Glutamatergic neuron (in vitro differentiated cells): ENCODE results near the gene PGBD4. TPM values are rescaled to one million over a fixed set of nuclear protein-coding genes. Genes with fewer than 3 reads are reported as not detected.

Experiments used
- DNase-seq: peaks from one replicate; pipeline ENCODE4 v3.0.0; 2022
- H3K27ac Mint-ChIP-seq: one replicate; pipeline ENCODE4 v1.8.0; 2020; ENCODE audit warnings: mild to moderate bottlenecking, mixed read lengths, inconsistent platforms; ENCODE audit not compliant: unreplicated experiment
- H3K27me3 Mint-ChIP-seq: one replicate; pipeline ENCODE4 v1.8.0; 2020; ENCODE audit warnings: mild to moderate bottlenecking, moderate library complexity, mixed read lengths, inconsistent platforms; ENCODE audit not compliant: unreplicated experiment
- H3K36me3 Mint-ChIP-seq: one replicate; pipeline ENCODE4 v1.8.0; 2020; ENCODE audit warnings: mild to moderate bottlenecking, mixed read lengths, inconsistent platforms; ENCODE audit not compliant: unreplicated experiment
- H3K4me1 Mint-ChIP-seq: one replicate; pipeline ENCODE4 v1.8.0; 2020; ENCODE audit warnings: mild to moderate bottlenecking, low read depth, mixed read lengths, inconsistent platforms; ENCODE audit not compliant: unreplicated experiment
- H3K4me3 Mint-ChIP-seq: one replicate; pipeline ENCODE4 v1.8.0; 2020; ENCODE audit warnings: mild to moderate bottlenecking, mixed read lengths, inconsistent platforms; ENCODE audit not compliant: unreplicated experiment
- H3K9me3 Mint-ChIP-seq: one replicate; pipeline ENCODE4 v1.8.0; 2020; ENCODE audit warnings: mild to moderate bottlenecking, moderate library complexity, mixed read lengths, inconsistent platforms; ENCODE audit not compliant: unreplicated experiment
- total RNA-seq: library from RNA; stranded (reverse); fragmentation: NEBNext Ultra II Directional; extraction: Animal tissue kit (Norgen Biotek cat#: 25700); gene quantifications from one replicate; pipeline ENCODE4 v1.2.1, GENCODE V29; 2021; ENCODE audit not compliant: unreplicated experiment
- TF ChIP-seq, protein P1 (sequence below): fragments of 200-600 bp; sonication (generic); IDR thresholded peaks from one replicate; pipeline ENCODE4 v1.5.0; 2021; ENCODE audit not compliant: partially characterized antibody, unreplicated experiment

PGBD4 gene
- total RNA-seq, 1 donor from 2014 or later = 1.7 TPM

DNA sequence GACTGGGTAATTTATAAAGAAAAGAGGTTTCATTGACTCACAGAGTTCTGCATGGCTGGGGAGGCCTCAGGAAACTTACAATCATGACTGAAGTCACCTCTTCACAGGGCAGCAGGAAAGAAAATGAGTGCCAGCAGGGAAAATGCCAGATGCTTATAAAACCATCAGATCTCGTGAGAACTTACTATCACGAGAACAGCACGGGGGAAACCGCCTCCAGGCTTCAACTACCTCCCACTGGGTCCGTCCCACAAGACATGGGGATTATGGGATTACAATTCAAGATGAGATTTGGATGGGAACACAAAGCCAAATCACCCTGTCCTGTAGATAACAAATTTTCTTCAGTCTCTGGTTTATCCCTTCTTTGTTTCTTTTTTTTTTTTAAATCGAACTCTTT lies 31.9 kb upstream of the PGBD4 start:
- peaks cover 6% of the 10 kb centered on the region for H3K27me3 Mint-ChIP-seq
- H3K4me1 Mint-ChIP-seq = no peaks in the 10 kb centered on the region
- no peak for DNase-seq
- H3K36me3 Mint-ChIP-seq = no peaks in the 10 kb centered on the region
- no peaks in the 10 kb centered on the region for H3K9me3 Mint-ChIP-seq
- no peak overlapping the region for H3K4me3 Mint-ChIP-seq
- H3K27ac Mint-ChIP-seq = no peak overlapping the region
- TF ChIP-seq, protein P1, sequence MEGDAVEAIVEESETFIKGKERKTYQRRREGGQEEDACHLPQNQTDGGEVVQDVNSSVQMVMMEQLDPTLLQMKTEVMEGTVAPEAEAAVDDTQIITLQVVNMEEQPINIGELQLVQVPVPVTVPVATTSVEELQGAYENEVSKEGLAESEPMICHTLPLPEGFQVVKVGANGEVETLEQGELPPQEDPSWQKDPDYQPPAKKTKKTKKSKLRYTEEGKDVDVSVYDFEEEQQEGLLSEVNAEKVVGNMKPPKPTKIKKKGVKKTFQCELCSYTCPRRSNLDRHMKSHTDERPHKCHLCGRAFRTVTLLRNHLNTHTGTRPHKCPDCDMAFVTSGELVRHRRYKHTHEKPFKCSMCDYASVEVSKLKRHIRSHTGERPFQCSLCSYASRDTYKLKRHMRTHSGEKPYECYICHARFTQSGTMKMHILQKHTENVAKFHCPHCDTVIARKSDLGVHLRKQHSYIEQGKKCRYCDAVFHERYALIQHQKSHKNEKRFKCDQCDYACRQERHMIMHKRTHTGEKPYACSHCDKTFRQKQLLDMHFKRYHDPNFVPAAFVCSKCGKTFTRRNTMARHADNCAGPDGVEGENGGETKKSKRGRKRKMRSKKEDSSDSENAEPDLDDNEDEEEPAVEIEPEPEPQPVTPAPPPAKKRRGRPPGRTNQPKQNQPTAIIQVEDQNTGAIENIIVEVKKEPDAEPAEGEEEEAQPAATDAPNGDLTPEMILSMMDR = no peak

DNA sequence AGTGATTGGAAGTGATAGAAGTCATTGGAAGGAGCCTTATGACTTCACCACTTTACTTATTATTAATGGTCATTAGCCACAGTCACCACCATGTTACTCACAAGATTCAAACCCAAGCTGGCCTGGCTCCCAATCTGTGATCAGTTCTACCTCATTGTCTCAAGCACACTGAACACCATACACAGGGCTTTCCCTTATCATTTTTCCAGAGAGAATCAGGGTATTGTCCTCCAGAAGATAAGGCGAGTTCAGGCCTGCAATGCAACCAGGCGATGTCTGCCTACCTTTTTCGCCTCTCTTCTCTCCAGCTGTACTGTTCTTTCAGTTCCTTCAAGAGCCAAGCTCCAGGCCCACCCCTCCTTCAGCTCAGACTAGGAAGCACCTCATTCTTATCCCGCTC lies 25.1 kb upstream of the PGBD4 start:
- Mint-ChIP-seq H3K4me3 (no peak overlapping the region), H3K27ac (no peak overlapping the region), H3K27me3 (no peaks in the 10 kb centered on the region), H3K9me3 (peaks cover 1% of the 10 kb centered on the region), H3K36me3 (no peaks in the 10 kb centered on the region), H3K4me1 (no peaks in the 10 kb centered on the region)
- TF ChIP-seq, protein P1 = no peak
- DNase-seq = no peak

DNA sequence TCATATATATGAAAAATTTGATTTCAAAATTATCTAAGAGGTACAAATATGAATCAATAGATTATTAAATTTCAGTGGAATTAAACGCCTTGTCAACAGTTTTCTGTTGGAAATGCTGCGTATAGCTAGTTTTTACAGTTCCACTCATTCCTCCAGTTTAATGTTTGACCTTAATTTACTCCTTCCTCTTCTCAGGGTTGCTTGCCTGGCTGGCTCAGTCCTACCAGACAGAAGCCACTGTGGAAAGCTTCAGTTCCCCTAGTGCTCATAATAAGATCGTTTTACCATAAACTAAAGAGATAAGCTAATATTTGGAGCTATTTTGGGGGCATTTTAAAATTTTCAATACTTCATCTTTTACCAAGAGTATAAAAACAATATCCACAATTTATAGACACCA lies 23.0 kb upstream of the PGBD4 start:
- no peak overlapping the region for H3K27ac Mint-ChIP-seq
- H3K4me1 Mint-ChIP-seq = no peaks in the 10 kb centered on the region
- no peaks in the 10 kb centered on the region for H3K27me3 Mint-ChIP-seq
- H3K4me3 Mint-ChIP-seq = no peak overlapping the region
- H3K9me3 Mint-ChIP-seq = peaks cover 1% of the 10 kb centered on the region
- DNase-seq = no peak
- H3K36me3 Mint-ChIP-seq = no peaks in the 10 kb centered on the region
- TF ChIP-seq, protein P1 = no peak

DNA sequence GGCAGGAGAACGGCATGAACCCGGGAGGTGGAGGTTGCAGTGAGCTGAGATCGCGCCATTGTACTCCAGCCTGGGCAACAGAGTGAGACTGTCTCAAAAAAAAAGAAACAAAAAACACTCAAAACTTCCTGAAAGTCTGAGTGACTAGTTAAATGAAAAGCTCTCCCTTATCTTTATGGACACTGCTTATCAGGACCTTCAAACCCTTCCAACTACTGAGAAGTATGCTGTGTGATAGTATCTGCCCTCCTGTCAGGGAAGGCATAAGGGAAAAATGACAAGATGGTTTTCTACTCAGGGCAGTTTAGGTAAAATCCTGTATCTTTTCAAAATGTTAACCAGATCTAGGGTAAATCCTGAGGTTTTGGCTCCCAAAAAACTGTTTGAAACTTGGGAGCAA lies 22.0 kb upstream of the PGBD4 start:
- no peak overlapping the region for H3K27ac Mint-ChIP-seq
- TF ChIP-seq, protein P1 = no peak
- no peak for DNase-seq
- H3K9me3 Mint-ChIP-seq = peaks cover 1% of the 10 kb centered on the region
- H3K27me3 Mint-ChIP-seq = no peaks in the 10 kb centered on the region
- no peak overlapping the region for H3K4me3 Mint-ChIP-seq
- H3K36me3 Mint-ChIP-seq = no peaks in the 10 kb centered on the region
- no peaks in the 10 kb centered on the region for H3K4me1 Mint-ChIP-seq

DNA sequence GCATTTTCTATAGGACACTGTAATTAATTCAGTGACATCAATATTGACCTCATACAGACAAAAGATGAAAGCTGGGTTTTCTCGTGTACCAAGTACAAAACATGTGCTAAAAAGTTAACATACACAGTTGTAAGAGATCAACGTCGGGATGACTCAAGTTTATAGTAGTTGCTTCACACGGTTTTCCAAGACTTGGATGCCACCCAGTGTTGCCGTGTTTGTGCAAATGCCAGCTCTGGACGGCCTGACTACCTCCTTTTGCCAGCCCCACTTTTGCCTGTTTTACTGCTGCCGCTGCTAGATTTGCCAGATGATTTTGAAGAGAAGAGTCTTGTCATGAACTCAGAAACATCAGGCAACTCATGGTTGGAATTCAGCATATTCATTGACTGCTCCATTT lies 17.8 kb upstream of the PGBD4 start:
- Mint-ChIP-seq H3K4me3 (no peak overlapping the region), H3K27me3 (no peaks in the 10 kb centered on the region), H3K27ac (no peak overlapping the region), H3K9me3 (no peaks in the 10 kb centered on the region), H3K4me1 (no peaks in the 10 kb centered on the region), H3K36me3 (no peaks in the 10 kb centered on the region)
- TF ChIP-seq, protein P1 = no peak
- no peak for DNase-seq
